Common myeloid progenitor, CD34-positive (primary cell): ENCODE results near the gene RABL2B.

Source experiments
- CTCF ChIA-PET: fragments of 350-600 bp; sonication (Branson Sonifier 250); formaldehyde crosslinking; loops from one replicate; lab custom pipeline; 2021; ENCODE audit warnings: antibody characterized with exemption; lab: Charles Lee
- POLR2A ChIA-PET: fragments of 350-600 bp; sonication (Branson Sonifier 250); formaldehyde crosslinking; loops from one replicate; lab custom pipeline; 2021; ENCODE audit warnings: antibody characterized with exemption; lab: Charles Lee
- DNase-seq, 3 donors: peaks; one replicate each; pipeline versions ENCODE4 v3.0.0 to v3.0.0-alpha.2; 2013
- H3K27ac ChIP-seq, 2 experiments: 1 replicate in 1 of 2; 2 replicates in 1 of 2; pipeline ENCODE4 v1.7.0; 2013; ENCODE audit warnings: inconsistent platforms in 2 of 2, low read length in 2 of 2, mild to moderate bottlenecking in 2 of 2, low read depth in 1 of 2, moderate library complexity in 1 of 2; ENCODE audit not compliant: severe bottlenecking in 2 of 2, insufficient read depth in 1 of 2, poor library complexity in 1 of 2
- H3K27me3 ChIP-seq, 5 experiments: replicated peaks in 2 of 5; 1 replicate in 3 of 5; 2 replicates in 2 of 5; pipeline versions ENCODE4 v1.6.1 to v1.7.0; 2013; ENCODE audit warnings: low read length in 4 of 5, mild to moderate bottlenecking in 2 of 5, moderate library complexity in 2 of 5, inconsistent platforms in 1 of 5; ENCODE audit not compliant: insufficient read depth in 5 of 5, control insufficient read depth in 4 of 5
- H3K36me3 ChIP-seq, 4 experiments: 1 replicate in 2 of 4; 2 replicates in 2 of 4; pipeline versions ENCODE4 v1.6.1 to v1.7.0; 2013; ENCODE audit warnings: low read length in 3 of 4, control low read depth in 1 of 4, mild to moderate bottlenecking in 1 of 4; ENCODE audit not compliant: control insufficient read depth in 4 of 4, insufficient read depth in 4 of 4
- H3K4me1 ChIP-seq, 4 experiments: 1 replicate in 3 of 4; 2 replicates in 1 of 4; pipeline versions ENCODE4 v1.6.1 to v1.7.1; 2013; ENCODE audit warnings: low read length in 3 of 4, mild to moderate bottlenecking in 3 of 4, control low read depth in 1 of 4, inconsistent platforms in 1 of 4, moderate library complexity in 1 of 4; ENCODE audit not compliant: control insufficient read depth in 4 of 4, insufficient read depth in 4 of 4; ENCODE audit errors: control extremely low read depth in 1 of 4
- H3K4me3 ChIP-seq, 7 experiments: 1 replicate in 4 of 7; 2 replicates in 3 of 7; pipeline versions ENCODE4 v1.5.1 to v1.7.0; 2013; ENCODE audit warnings: mild to moderate bottlenecking in 7 of 7, low read length in 6 of 7, moderate library complexity in 6 of 7, inconsistent platforms in 2 of 7, low read depth in 2 of 7, control low read depth in 1 of 7; ENCODE audit not compliant: insufficient read depth in 4 of 7, control insufficient read depth in 1 of 7; ENCODE audit errors: extremely low read depth in 1 of 7
- H3K9me3 ChIP-seq, 5 experiments: 1 replicate in 4 of 5; 2 replicates in 1 of 5; pipeline versions ENCODE4 v1.6.1 to v1.7.1; 2013; ENCODE audit warnings: low read length in 4 of 5, mild to moderate bottlenecking in 2 of 5, inconsistent platforms in 1 of 5, low read depth in 1 of 5, moderate library complexity in 1 of 5; ENCODE audit not compliant: control insufficient read depth in 4 of 5, insufficient read depth in 2 of 5; ENCODE audit errors: control extremely low read depth in 1 of 5
- WGBS: methylation state at CpG from one replicate; pipeline ENCODE4 v1.1.5; 2013; ENCODE audit not compliant: insufficient coverage; 5-methylcytosine and 5-hydroxymethylcytosine counted together

Gene RABL2B

GRCh38 chr22:50727678-50728522 is 55.5 kb downstream of the RABL2B start:
- WGBS: 95% methylated on average over 17 of the region's 23 CpGs
- CTCF ChIA-PET: no interaction called here
- Histone ChIP-seq H3K4me1 (no peaks in the 10 kb centered on the region), H3K36me3 (peaks cover 0 to 86% (median 67%) of the 10 kb centered on the region in 4 experiments), H3K27me3 (no peaks in the 10 kb centered on the region), H3K27ac (peak overlapping the region in 1 of 2 experiments; percentile 43), H3K9me3 (no peaks in the 10 kb centered on the region), H3K4me3 (no peak overlapping the region)
- POLR2A ChIA-PET: no interaction called here
- DNase-seq: no peak

GRCh38 chr22:50726643-50727340 is 56.6 kb downstream of the RABL2B start:
- ChIA-PET CTCF (interaction anchor here (2.4 kb wide), 1 partner anchor 9 kb away, joined by 6 read pairs; no protein-coding TSS in a partner anchor), POLR2A (no interaction called here)
- Histone ChIP-seq H3K4me1 (no peaks in the 10 kb centered on the region), H3K36me3 (peaks cover 0 to 88% (median 71%) of the 10 kb centered on the region in 4 experiments), H3K27ac (no peak overlapping the region), H3K9me3 (no peaks in the 10 kb centered on the region), H3K4me3 (no peak overlapping the region), H3K27me3 (no peaks in the 10 kb centered on the region)
- DNase-seq: no peak
- 93% methylated on average over 13 of the region's 14 CpGs for WGBS

GRCh38 chr22:50725597-50725996 is 57.8 kb downstream of the RABL2B start:
- Histone ChIP-seq H3K36me3 (peaks cover 0 to 96% (median 74%) of the 10 kb centered on the region in 4 experiments), H3K9me3 (no peaks in the 10 kb centered on the region), H3K4me3 (no peak overlapping the region), H3K4me1 (no peaks in the 10 kb centered on the region), H3K27me3 (no peaks in the 10 kb centered on the region), H3K27ac (no peak overlapping the region)
- WGBS: 93% methylated on average over 7 of the region's 7 CpGs
- CTCF ChIA-PET: interaction anchor here (2.4 kb wide), 1 partner anchor 8 kb away, joined by 6 read pairs; no protein-coding TSS in a partner anchor
- no peak for DNase-seq
- POLR2A ChIA-PET: no interaction called here

- no peak for DNase-seq
- Histone ChIP-seq H3K27ac (no peak overlapping the region), H3K4me3 (no peak overlapping the region), H3K27me3 (no peaks in the 10 kb centered on the region), H3K36me3 (peaks cover 0 to 89% (median 69%) of the 10 kb centered on the region in 4 experiments), H3K9me3 (no peaks in the 10 kb centered on the region), H3K4me1 (no peaks in the 10 kb centered on the region)
- POLR2A ChIA-PET: no interaction called here
- CTCF ChIA-PET: no interaction called here
- WGBS: 94% methylated on average over 7 of the region's 8 CpGs
Observed at GRCh38 chr22:50724616-50725015, 58.8 kb downstream of the RABL2B start.

- POLR2A ChIA-PET: no interaction called here
Observed at GRCh38 chr22:50723991-50724390, 59.4 kb downstream of the RABL2B start.

GRCh38 chr22:50722716-50723428 is 60.6 kb downstream of the RABL2B start:
- ChIA-PET CTCF (interaction anchor here (1.2 to 1.5 kb wide), 2 partner anchors 9 to 23 kb away, joined by 3 to 5 read pairs; no protein-coding TSS in a partner anchor), POLR2A (no interaction called here)
- no peaks in the 10 kb centered on the region for H3K27me3 ChIP-seq
- 100% methylated on average over 8 of the region's 12 CpGs for WGBS
- DNase-seq: no peak
- H3K27ac ChIP-seq: no peak overlapping the region
- H3K36me3 ChIP-seq: peaks cover 0 to 86% (median 67%) of the 10 kb centered on the region in 4 experiments
- H3K4me3 ChIP-seq: no peak overlapping the region
- H3K4me1 ChIP-seq: no peaks in the 10 kb centered on the region
- no peaks in the 10 kb centered on the region for H3K9me3 ChIP-seq

More at GRCh38 chr22:50723991-50724390, 59.4 kb downstream of the RABL2B start:
- Histone ChIP-seq H3K4me3 (no peak overlapping the region), H3K27me3 (no peaks in the 10 kb centered on the region), H3K27ac (no peak overlapping the region), H3K9me3 (no peaks in the 10 kb centered on the region), H3K36me3 (peaks cover 0 to 89% (median 69%) of the 10 kb centered on the region in 4 experiments), H3K4me1 (no peaks in the 10 kb centered on the region)
- WGBS: 79% methylated on average over 6 of the region's 7 CpGs
- CTCF ChIA-PET: no interaction called here
- DNase-seq: no peak
